Mesenchymal stem cell (in vitro differentiated cells and primary cell): Measurements from ENCODE around the gene PPM1J.

ENCODE experiments used
- DNase-seq: peaks from one replicate; pipeline ENCODE4 v3.0.0-alpha.2; 2013
- H2AFZ ChIP-seq: one replicate; pipeline ENCODE4 v1.6.1; 2013; ENCODE audit warnings: low read depth, mild to moderate bottlenecking, control low read depth, inconsistent platforms, low read length, moderate library complexity
- H2AK5ac ChIP-seq: 2 replicates; pipeline ENCODE4 v1.6.1; 2013; ENCODE audit warnings: low read length, moderate library complexity, mild to moderate bottlenecking, inconsistent platforms; ENCODE audit not compliant: severe bottlenecking
- H2BK120ac ChIP-seq: one replicate; pipeline ENCODE4 v1.6.1; 2013; ENCODE audit warnings: low read depth, mild to moderate bottlenecking, inconsistent platforms, low read length, moderate library complexity
- H2BK12ac ChIP-seq, 2 experiments: one replicate each; pipeline ENCODE4 v1.6.1; 2013; ENCODE audit warnings: inconsistent platforms in 2 of 2, low read length in 2 of 2, mild to moderate bottlenecking in 2 of 2, moderate library complexity in 2 of 2, control low read depth in 1 of 2
- H2BK15ac ChIP-seq: one replicate; pipeline ENCODE4 v1.6.1; 2013; ENCODE audit warnings: mild to moderate bottlenecking, low read depth, inconsistent platforms; ENCODE audit not compliant: poor library complexity, severe bottlenecking
- H2BK5ac ChIP-seq: 2 replicates; pipeline ENCODE4 v1.6.1; 2013; ENCODE audit warnings: low read depth, mild to moderate bottlenecking, low read length, control low read depth, inconsistent platforms; ENCODE audit not compliant: poor library complexity, severe bottlenecking
- H3K14ac ChIP-seq, 2 experiments: one replicate each; pipeline ENCODE4 v1.6.1; 2013; ENCODE audit warnings: inconsistent platforms in 2 of 2, low read length in 2 of 2, control low read depth in 1 of 2, mild to moderate bottlenecking in 1 of 2, moderate library complexity in 1 of 2
- H3K18ac ChIP-seq, 2 experiments: one replicate each; pipeline ENCODE4 v1.6.1; 2013; ENCODE audit warnings: inconsistent platforms in 2 of 2, low read length in 2 of 2, control low read depth in 1 of 2, low read depth in 1 of 2, mild to moderate bottlenecking in 1 of 2
- H3K23ac ChIP-seq, 2 experiments: one replicate each; pipeline ENCODE4 v1.6.1; 2013; ENCODE audit warnings: inconsistent platforms in 2 of 2, low read length in 2 of 2, mild to moderate bottlenecking in 2 of 2, moderate library complexity in 2 of 2, control low read depth in 1 of 2
- H3K27ac ChIP-seq: 2 replicates; pipeline ENCODE4 v1.5.1; 2013; ENCODE audit warnings: mild to moderate bottlenecking, moderate library complexity, low read length, control low read depth, inconsistent platforms; ENCODE audit not compliant: poor library complexity, severe bottlenecking
- H3K27me3 ChIP-seq, 2 experiments: 2 replicates each; pipeline versions ENCODE4 v1.6.1 to v1.7.0; 2013; ENCODE audit warnings: low read length in 2 of 2, mild to moderate bottlenecking in 2 of 2, moderate library complexity in 2 of 2, control low read depth in 1 of 2, inconsistent platforms in 1 of 2; ENCODE audit not compliant: control insufficient read depth in 1 of 2, insufficient read depth in 1 of 2
- H3K36me3 ChIP-seq, 2 experiments: 2 replicates each; pipeline versions ENCODE4 v1.6.1 to v1.7.0; 2013; ENCODE audit warnings: low read length in 2 of 2, control low read depth in 1 of 2, inconsistent platforms in 1 of 2, low read depth in 1 of 2, mild to moderate bottlenecking in 1 of 2; ENCODE audit not compliant: insufficient read depth in 2 of 2, control insufficient read depth in 1 of 2
- H3K4ac ChIP-seq, 2 experiments: one replicate each; pipeline ENCODE4 v1.6.1; 2013; ENCODE audit warnings: inconsistent platforms in 2 of 2, low read length in 2 of 2, mild to moderate bottlenecking in 2 of 2, moderate library complexity in 2 of 2, control low read depth in 1 of 2, low read depth in 1 of 2
- H3K4me1 ChIP-seq: 2 replicates; pipeline ENCODE4 v1.6.1; 2013; ENCODE audit warnings: low read depth, low read length, control low read depth; ENCODE audit not compliant: control insufficient read depth, insufficient read depth
- H3K4me2 ChIP-seq: 2 replicates; pipeline ENCODE4 v1.6.1; 2013; ENCODE audit warnings: low read length, mild to moderate bottlenecking, inconsistent platforms; ENCODE audit not compliant: poor library complexity, severe bottlenecking
- H3K4me3 ChIP-seq, 2 experiments: 2 replicates each; pipeline versions ENCODE4 v1.5.1 to v1.7.0; 2013; ENCODE audit warnings: low read length in 2 of 2, mild to moderate bottlenecking in 2 of 2, control low read depth in 1 of 2, low read depth in 1 of 2; ENCODE audit not compliant: insufficient read depth in 1 of 2
- H3K79me1 ChIP-seq: replicated peaks from 2 replicates; pipeline ENCODE4 v1.6.1; 2013; ENCODE audit warnings: mild to moderate bottlenecking, control low read depth, low read length, inconsistent platforms; ENCODE audit not compliant: poor library complexity, severe bottlenecking
- H3K9ac ChIP-seq: 2 replicates; pipeline ENCODE4 v1.7.0; 2013; ENCODE audit warnings: mild to moderate bottlenecking, low read length, moderate library complexity
- H3K9me3 ChIP-seq: 2 replicates; pipeline ENCODE4 v1.7.0; 2013; ENCODE audit warnings: mild to moderate bottlenecking, low read length; ENCODE audit not compliant: control insufficient read depth
- H4K8ac ChIP-seq: one replicate; pipeline ENCODE4 v1.6.1; 2013; ENCODE audit warnings: inconsistent platforms, mild to moderate bottlenecking, low read length, moderate library complexity
- H4K91ac ChIP-seq: one replicate; pipeline ENCODE4 v1.6.1; 2013; ENCODE audit warnings: mild to moderate bottlenecking, low read length, inconsistent platforms
- WGBS: methylation state at CpG from one replicate; pipeline ENCODE4 v1.1.7; 2013; ENCODE audit warnings: mixed read lengths; 5-methylcytosine and 5-hydroxymethylcytosine counted together

PPM1J gene

GRCh38 chr1:112702067-112702395 is 13.1 kb downstream of the PPM1J start:
- H2AK5ac ChIP-seq = no peak overlapping the region
- H2BK120ac ChIP-seq = no peak overlapping the region
- DNase-seq = no peak
- H3K4me1 ChIP-seq = peaks cover 57% of the 10 kb centered on the region
- no peak overlapping the region for H2BK12ac ChIP-seq
- H3K27me3 ChIP-seq = no peaks in the 10 kb centered on the region
- peak overlapping the region; percentile 89 for H3K27ac ChIP-seq
- no peak overlapping the region for H3K23ac ChIP-seq
- peak overlapping the region; percentile 62 for H3K9ac ChIP-seq
- H3K9me3 ChIP-seq = no peaks in the 10 kb centered on the region
- no peak overlapping the region for H3K14ac ChIP-seq
- no peak overlapping the region for H2BK5ac ChIP-seq
- H3K4ac ChIP-seq = no peak overlapping the region
- peaks cover 58 to 60% of the 10 kb centered on the region in 2 experiments for H3K36me3 ChIP-seq
- no peak overlapping the region for H2BK15ac ChIP-seq
- no peak overlapping the region for H2AFZ ChIP-seq
- H3K79me1 ChIP-seq = peaks cover 1% of the 10 kb centered on the region
- no peak overlapping the region for H3K4me2 ChIP-seq
- no peak overlapping the region for H3K4me3 ChIP-seq
- 83% methylated on average over 3 of the region's 3 CpGs for WGBS
- no peak overlapping the region for H3K18ac ChIP-seq
- no peak overlapping the region for H4K8ac ChIP-seq
- no peak overlapping the region for H4K91ac ChIP-seq

- peak overlapping the region; percentile 81 for H4K8ac ChIP-seq
- H3K9ac ChIP-seq = peak overlapping the region; percentile 62
- H2BK12ac ChIP-seq = peak overlapping the region in 1 of 2 experiments; percentile 55
These were observed 13.7 kb downstream of the PPM1J start for GRCh38 chr1:112701227-112702066.

GRCh38 chr1:112700290-112701226 is 14.6 kb downstream of the PPM1J start:
- 11% methylated on average over 5 of the region's 7 CpGs for WGBS
- H3K27ac ChIP-seq = peak overlapping the region; percentile 89
- H3K9me3 ChIP-seq = no peaks in the 10 kb centered on the region
- H2AFZ ChIP-seq = no peak overlapping the region
- DNase-seq = peak; percentile 98
- H3K9ac ChIP-seq = peak overlapping the region; percentile 62
- peak overlapping the region; percentile 82 for H2AK5ac ChIP-seq
- H3K27me3 ChIP-seq = no peaks in the 10 kb centered on the region
- H3K18ac ChIP-seq = peak overlapping the region; percentile 78 to 87
- peak overlapping the region; percentile 81 for H4K8ac ChIP-seq
- H3K14ac ChIP-seq = no peak overlapping the region
- peaks cover 53% of the 10 kb centered on the region for H3K4me1 ChIP-seq
- H3K4me2 ChIP-seq = peak overlapping the region; percentile 35
- H3K79me1 ChIP-seq = peaks cover 1% of the 10 kb centered on the region
- peak overlapping the region; percentile 35 to 57 for H3K4ac ChIP-seq
- H2BK12ac ChIP-seq = peak overlapping the region in 1 of 2 experiments; percentile 55
- H2BK5ac ChIP-seq = no peak overlapping the region
- no peak overlapping the region for H3K4me3 ChIP-seq
- H2BK15ac ChIP-seq = peak overlapping the region; percentile 29
- peaks cover 73% of the 10 kb centered on the region in 2 experiments for H3K36me3 ChIP-seq
- H3K23ac ChIP-seq = no peak overlapping the region
- peak overlapping the region; percentile 50 for H2BK120ac ChIP-seq
- H4K91ac ChIP-seq = peak overlapping the region; percentile 30

More at GRCh38 chr1:112701227-112702066, 13.7 kb downstream of the PPM1J start:
- peak overlapping the region; percentile 30 for H4K91ac ChIP-seq
- H2AFZ ChIP-seq = no peak overlapping the region
- H3K36me3 ChIP-seq = peaks cover 64 to 66% of the 10 kb centered on the region in 2 experiments
- 74% methylated on average over 17 of the region's 17 CpGs for WGBS
- H3K4ac ChIP-seq = peak overlapping the region; percentile 35 to 57
- H3K14ac ChIP-seq = peak overlapping the region in 1 of 2 experiments; percentile 82
- H3K27ac ChIP-seq = peak overlapping the region; percentile 89
- H3K9me3 ChIP-seq = no peaks in the 10 kb centered on the region
- H3K27me3 ChIP-seq = no peaks in the 10 kb centered on the region
- peak overlapping the region; percentile 82 for H2AK5ac ChIP-seq
- peaks cover 1% of the 10 kb centered on the region for H3K79me1 ChIP-seq
- H3K4me1 ChIP-seq = peaks cover 57% of the 10 kb centered on the region
- peak overlapping the region; percentile 29 for H2BK15ac ChIP-seq
- no peak overlapping the region for H3K4me3 ChIP-seq
- H3K18ac ChIP-seq = peak overlapping the region; percentile 65 to 78
- H2BK5ac ChIP-seq = no peak overlapping the region
- no peak overlapping the region for H3K23ac ChIP-seq
- H3K4me2 ChIP-seq = no peak overlapping the region
- H2BK120ac ChIP-seq = peak overlapping the region; percentile 50
- no peak for DNase-seq
